Effector memory CD4-positive, alpha-beta T cell (primary cell): ENCODE data around the gene GPRIN1.
"Not testable (repeated sequence)": the region's sequence is repeated elsewhere in the genome, so short reads cannot be mapped to it uniquely, and the experiment has no call there.

ENCODE experiments used
- DNase-seq, 3 donors: peaks; one replicate each; pipeline ENCODE4 v3.0.0-alpha.2; 2020
- H3K27ac ChIP-seq: 2 replicates; pipeline ENCODE4 v1.7.0; 2013; ENCODE audit warnings: mild to moderate bottlenecking, low read length, moderate library complexity; ENCODE audit not compliant: insufficient read depth, poor library complexity, severe bottlenecking
- H3K27me3 ChIP-seq: replicated peaks from 2 replicates; pipeline ENCODE4 v1.7.0; 2013; ENCODE audit warnings: mild to moderate bottlenecking, low read length; ENCODE audit not compliant: insufficient read depth, control insufficient read depth, poor library complexity, severe bottlenecking
- H3K36me3 ChIP-seq: 2 replicates; pipeline ENCODE4 v1.7.0; 2013; ENCODE audit warnings: mild to moderate bottlenecking, low read length, moderate library complexity; ENCODE audit not compliant: control insufficient read depth, insufficient read depth
- H3K4me1 ChIP-seq: 2 replicates; pipeline ENCODE4 v1.7.0; 2013; ENCODE audit warnings: low read length, mild to moderate bottlenecking; ENCODE audit not compliant: control insufficient read depth, insufficient read depth, poor library complexity, severe bottlenecking
- H3K4me3 ChIP-seq: 2 replicates; pipeline ENCODE4 v1.7.0; 2013; ENCODE audit warnings: low read length, low read depth, mild to moderate bottlenecking; ENCODE audit not compliant: insufficient read depth, poor library complexity, severe bottlenecking
- H3K9me3 ChIP-seq: 2 replicates; pipeline ENCODE4 v1.7.0; 2013; ENCODE audit warnings: mild to moderate bottlenecking, low read length, moderate library complexity; ENCODE audit not compliant: control insufficient read depth

The GPRIN1 gene

GRCh38 chr5:176560364-176560763 is 49.6 kb downstream of the GPRIN1 start:
- Histone ChIP-seq H3K4me1 (peaks cover 13% of the 10 kb centered on the region), H3K9me3 (no peaks in the 10 kb centered on the region), H3K27me3 (no peaks in the 10 kb centered on the region), H3K36me3 (no peaks in the 10 kb centered on the region), H3K27ac (no peak overlapping the region), H3K4me3 (no peak overlapping the region)
- no peak for DNase-seq

DNA sequence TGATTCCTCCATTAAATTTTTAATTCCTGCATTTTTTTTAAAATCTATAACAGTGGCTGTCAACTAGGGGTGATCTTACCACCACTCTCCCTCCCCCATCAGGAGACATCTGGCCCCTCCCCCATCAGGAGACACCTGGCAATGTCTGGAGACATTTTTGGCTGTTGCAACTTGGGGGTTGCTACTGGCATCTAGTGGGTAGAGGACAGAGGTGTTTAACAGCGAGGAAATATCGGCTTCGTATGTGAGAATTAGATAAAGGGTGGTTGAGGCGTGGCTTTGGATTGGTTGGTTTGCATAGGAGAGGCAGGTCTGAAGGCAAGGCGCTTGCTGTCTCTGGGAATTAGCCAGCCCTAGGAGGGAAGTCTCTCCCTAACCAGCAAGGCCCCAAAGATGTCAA is 50.3 kb downstream of the GPRIN1 start:
- no peak overlapping the region for H3K27ac ChIP-seq
- H3K4me3 ChIP-seq, result no peak overlapping the region
- no peaks in the 10 kb centered on the region for H3K36me3 ChIP-seq
- H3K9me3 ChIP-seq, result no peaks in the 10 kb centered on the region
- DNase-seq, result no peak
- peaks cover 17% of the 10 kb centered on the region for H3K4me1 ChIP-seq
- no peaks in the 10 kb centered on the region for H3K27me3 ChIP-seq

- Histone ChIP-seq H3K4me3 (no peak overlapping the region), H3K4me1 (peaks cover 27% of the 10 kb centered on the region), H3K27ac (no peak overlapping the region), H3K27me3 (no peaks in the 10 kb centered on the region), H3K36me3 (no peaks in the 10 kb centered on the region), H3K9me3 (no peaks in the 10 kb centered on the region)
- no peak for DNase-seq
Observed at GRCh38 chr5:176557846-176558245, 52.1 kb downstream of the GPRIN1 start.

DNA sequence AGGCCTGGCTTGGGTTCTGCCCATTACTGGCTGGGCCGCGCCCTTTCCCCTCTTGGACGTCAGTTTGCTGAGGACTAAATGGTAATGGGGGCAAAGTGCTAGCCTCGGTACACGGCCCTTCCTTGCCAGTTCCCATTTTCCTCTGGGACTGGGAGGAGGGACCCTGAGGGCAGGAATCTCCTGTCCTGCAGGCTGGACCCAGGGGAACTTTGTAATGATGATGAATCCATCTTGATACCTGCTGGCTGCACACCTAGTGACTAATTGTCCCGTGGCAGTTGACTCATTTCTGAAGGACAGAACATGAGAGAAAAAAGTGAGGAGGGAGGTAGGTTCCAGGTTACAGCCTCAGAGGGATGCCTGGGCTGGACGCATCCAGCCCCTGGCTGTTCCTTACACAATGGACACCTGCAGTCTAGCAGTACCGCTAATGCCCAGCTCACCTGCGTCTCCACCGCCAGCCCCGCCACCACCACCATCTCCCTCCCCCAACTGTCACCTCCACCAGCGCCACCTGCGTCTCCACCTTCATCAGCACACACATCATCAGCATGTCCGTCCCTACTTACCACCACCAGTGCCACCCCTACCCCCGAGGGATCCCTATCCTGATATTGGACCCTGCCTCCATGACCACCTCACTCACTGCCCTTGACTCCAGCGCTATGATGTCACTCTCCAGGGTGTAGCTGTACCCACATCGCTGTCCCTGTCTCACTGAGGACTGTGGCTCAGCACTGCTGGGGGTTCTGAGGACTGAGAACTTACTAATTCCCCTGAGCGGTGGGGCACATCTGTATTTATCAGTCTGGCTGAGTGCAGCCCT is 56.5 kb downstream of the GPRIN1 start:
- Histone ChIP-seq H3K9me3 (no peaks in the 10 kb centered on the region), H3K27ac (no peak overlapping the region), H3K4me3 (no peak overlapping the region), H3K36me3 (no peaks in the 10 kb centered on the region), H3K4me1 (peaks cover 32% of the 10 kb centered on the region), H3K27me3 (no peaks in the 10 kb centered on the region)
- DNase-seq, result no peak

GRCh38 chr5:176552332-176552869 is 57.6 kb downstream of the GPRIN1 start:
- no peak for DNase-seq
- no peaks in the 10 kb centered on the region for H3K27me3 ChIP-seq
- no peak overlapping the region for H3K27ac ChIP-seq
- H3K9me3 ChIP-seq, result no peaks in the 10 kb centered on the region
- H3K4me3 ChIP-seq, result no peak overlapping the region
- H3K4me1 ChIP-seq, result peaks cover 35% of the 10 kb centered on the region
- H3K36me3 ChIP-seq, result no peaks in the 10 kb centered on the region

GRCh38 chr5:176550937-176551336 is 59.0 kb downstream of the GPRIN1 start:
- Histone ChIP-seq H3K27ac (peak overlapping the region; percentile 18), H3K4me3 (peak overlapping the region; percentile 25), H3K4me1 (peaks cover 28% of the 10 kb centered on the region)
- not testable (repeated sequence) for H3K36me3 ChIP-seq, H3K27me3 ChIP-seq, H3K9me3 ChIP-seq, DNase-seq

- no peaks in the 10 kb centered on the region for H3K9me3 ChIP-seq
- H3K27me3 ChIP-seq, result no peaks in the 10 kb centered on the region
- H3K4me3 ChIP-seq, result peak overlapping the region; percentile 25
- DNase-seq, result no peak
- peak overlapping the region; percentile 18 for H3K27ac ChIP-seq
- H3K36me3 ChIP-seq, result no peaks in the 10 kb centered on the region
- H3K4me1 ChIP-seq, result peaks cover 27% of the 10 kb centered on the region
Observed at GRCh38 chr5:176550275-176550831, 59.6 kb downstream of the GPRIN1 start.

- H3K36me3 ChIP-seq, result no peaks in the 10 kb centered on the region
- no peaks in the 10 kb centered on the region for H3K27me3 ChIP-seq
- no peak overlapping the region for H3K4me3 ChIP-seq
- peaks cover 28% of the 10 kb centered on the region for H3K4me1 ChIP-seq
- no peaks in the 10 kb centered on the region for H3K9me3 ChIP-seq
- no peak for DNase-seq
- no peak overlapping the region for H3K27ac ChIP-seq
Observed at GRCh38 chr5:176549871-176550270, 60.1 kb downstream of the GPRIN1 start.

DNA sequence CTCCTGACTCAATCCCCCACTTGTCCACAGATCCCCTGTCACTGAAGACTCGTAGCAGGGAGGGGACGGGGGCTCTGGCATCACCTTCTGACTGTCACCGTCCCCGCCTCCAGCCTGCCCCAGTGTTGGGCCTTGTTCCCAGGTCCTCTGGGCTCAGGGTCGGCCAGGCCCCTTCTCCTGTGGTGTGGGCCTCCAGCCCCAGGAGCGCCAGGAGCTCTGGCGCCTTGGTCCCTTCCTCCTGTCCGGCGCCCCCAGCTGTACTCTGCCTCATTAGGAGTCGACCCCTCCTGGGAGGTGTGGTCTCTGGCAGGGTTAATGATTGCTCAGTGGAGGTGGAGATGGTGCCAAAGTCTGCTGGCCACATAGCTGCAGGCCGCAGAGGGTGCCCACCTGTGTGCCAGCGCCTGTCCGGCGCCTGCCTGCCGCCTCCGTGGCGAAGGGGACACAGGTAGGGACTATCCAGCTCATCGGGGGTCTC is 61.0 kb downstream of the GPRIN1 start, which contains the start of gene CDHR2:
TSS of gene CDHR2 (plus strand) at position 376 of the 478 bp plus-strand sequence. CDS start 16,011 bp downstream, outside the sequence.
- Histone ChIP-seq H3K9me3 (no peaks in the 10 kb centered on the region), H3K36me3 (no peaks in the 10 kb centered on the region), H3K27me3 (no peaks in the 10 kb centered on the region), H3K27ac (peak within 1 kb of the TSS; percentile 41), H3K4me1 (peaks cover 28% of the 10 kb centered on the region), H3K4me3 (no peak within 1 kb of the TSS)
- no peak for DNase-seq

- H3K27ac ChIP-seq, result peak overlapping the region; percentile 44
- H3K27me3 ChIP-seq, result no peaks in the 10 kb centered on the region
- H3K9me3 ChIP-seq, result no peaks in the 10 kb centered on the region
- H3K4me1 ChIP-seq, result peaks cover 33% of the 10 kb centered on the region
- no peaks in the 10 kb centered on the region for H3K36me3 ChIP-seq
- no peak overlapping the region for H3K4me3 ChIP-seq
- no peak for DNase-seq
Observed at GRCh38 chr5:176547802-176548201, 62.2 kb downstream of the GPRIN1 start.
